Measurements from ENCODE around the gene COG5. TPM values are rescaled to one million over a fixed set of nuclear protein-coding genes. Genes with fewer than 3 reads are reported as not detected.

Gene COG5
- total and polyA plus RNA-seq, 2 experiments from 2014 or later, result 15.4 to 36.5 TPM

GRCh38 chr7:107258737-107259136 lies 305.0 kb downstream of the COG5 start (continued):
- TF ChIP-seq ZNF462 (CRISPR knock-in tag; IDR thresholded peaks at IDR 0.05) (no peak), EZH2 (IDR thresholded peaks at IDR 0.05; ENCODE audit: low read depth, unreplicated experiment) (no peak)

- DNase-seq (ENCODE audit: low spot score) (no peak), ATAC-seq (no peak)
- Mint-ChIP-seq H3K27ac (no peak overlapping the region), H3K4me3 (no peak overlapping the region), H3K36me3 (ENCODE audit: low read depth) (no peaks in the 10 kb centered on the region), H3K27me3 (ENCODE audit: insufficient read depth, low read depth, poor library complexity) (no peaks in the 10 kb centered on the region), H3K9me3 (no peaks in the 10 kb centered on the region), H3K4me1 (peaks cover 5% of the 10 kb centered on the region; the same call in 2 of the 3 replicates)
- Histone ChIP-seq H3K36me3 (ENCODE audit: insufficient read depth) (no peaks in the 10 kb centered on the region), H3K4me2 (no peak overlapping the region), H3F3A (replicated peaks; ENCODE audit: low read depth) (no peaks in the 10 kb centered on the region), H3K9me2 (ENCODE audit: insufficient read depth) (no peaks in the 10 kb centered on the region), H3K79me2 (replicated peaks; ENCODE audit: insufficient read depth) (no peaks in the 10 kb centered on the region), H2AFZ (no peak overlapping the region), H3K27me3 (ENCODE audit: insufficient read depth) (no peaks in the 10 kb centered on the region), H3K27ac (ENCODE audit: low read depth) (no peak overlapping the region), H4K20me1 (replicated peaks; ENCODE audit: insufficient read depth) (no peaks in the 10 kb centered on the region), H3K4me3 (no peak overlapping the region), H3K4me1 (ENCODE audit: insufficient read depth) (peaks cover 3% of the 10 kb centered on the region; the same call in 1 of the 2 replicates)
- TF ChIP-seq REST (IDR thresholded peaks at IDR 0.05; ENCODE audit: unreplicated experiment), result no peak
- no peak for TF ChIP-seq ZNF462 (CRISPR knock-in tag; IDR thresholded peaks at IDR 0.05)
- no peak for TF ChIP-seq NANOG (IDR thresholded peaks at IDR 0.05; ENCODE audit: borderline replicate concordance)
These were observed 308.1 kb downstream of the COG5 start for GRCh38 chr7:107255602-107256001.
